ENCODE results near the gene SP1. TPM values are rescaled to one million over a fixed set of nuclear protein-coding genes. Genes with fewer than 3 reads are reported as not detected.

The SP1 gene
- total RNA-seq, 1 experiment from 2014 or later, result 76.8 TPM

DNA sequence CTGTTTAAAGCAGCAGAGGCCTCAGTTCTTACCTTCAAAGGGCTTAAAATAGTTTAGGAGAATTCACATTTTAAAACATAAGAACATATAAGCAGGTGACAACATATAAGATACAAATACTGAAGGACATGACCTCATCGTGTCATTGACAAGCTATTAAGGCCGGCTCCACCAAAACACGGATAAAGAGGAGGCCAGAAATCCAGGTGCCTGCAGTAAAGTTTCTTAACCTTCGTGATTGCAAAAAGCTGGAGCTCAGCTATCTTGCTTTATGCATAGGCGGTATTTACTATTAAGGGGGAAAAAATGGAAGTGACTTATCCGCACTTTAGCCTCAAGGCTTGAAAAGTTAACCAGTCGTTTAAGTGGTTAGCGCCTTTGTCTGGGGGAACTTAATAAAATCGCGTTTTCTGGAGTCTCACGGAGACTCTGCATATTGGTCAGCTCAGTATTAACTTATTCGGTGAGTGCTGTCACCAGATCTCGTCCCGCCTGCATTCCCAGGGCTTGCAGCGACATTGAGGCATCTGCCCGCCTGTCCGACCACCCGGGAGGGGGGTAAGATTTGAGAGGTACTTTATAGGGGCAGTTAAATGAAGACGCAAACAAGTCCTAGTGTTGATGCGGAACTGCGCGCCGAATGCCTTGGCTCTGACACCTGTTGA, 1.1 kb upstream of the SP1 start:
- H4K91ac ChIP-seq (ENCODE audit: insufficient read length, low read depth, low read length), result no peak overlapping the region
- H3K14ac ChIP-seq (ENCODE audit: insufficient read depth, low read length), result peak overlapping the region; percentile 63; the same call in 1 of the 2 replicates
- no peak for DNase-seq
- peaks cover 15% of the 10 kb centered on the region; the same call in 1 of the 2 replicates for H3K79me2 ChIP-seq (ENCODE audit: insufficient read depth, low read length)
- H3K23ac ChIP-seq (ENCODE audit: insufficient read length, low read depth, low read length), result no peak overlapping the region
- H3K18ac ChIP-seq (ENCODE audit: insufficient read length, low read depth, low read length), result peak overlapping the region; percentile 74
- H2BK20ac ChIP-seq (ENCODE audit: low read depth, low read length, poor library complexity, severe bottlenecking), result no peak overlapping the region
- H3K9ac ChIP-seq (ENCODE audit: extremely low read depth, insufficient read length, low read length), result peak overlapping the region; percentile 78
- no peak overlapping the region for H2BK12ac ChIP-seq (ENCODE audit: insufficient read length, low read depth, low read length)
- Mint-ChIP-seq H3K4me1 (peaks cover 21 to 28% of the 10 kb centered on the region in 2 experiments), H3K9me3 (peaks cover 0 to 3% of the 10 kb centered on the region in 2 experiments; a peak in 1 of 5 replicates), H3K36me3 (ENCODE audit: insufficient read depth in 1 of 3, low read depth in 3 of 3) (peaks cover 19 to 28% (median 27%) of the 10 kb centered on the region in 3 experiments), H3K27ac (no peak overlapping the region; a peak in 1 of 7 replicates), H3K4me3 (no peak overlapping the region), H3K27me3 (ENCODE audit: low read depth) (no peaks in the 10 kb centered on the region)
- TF ChIP-seq, protein P1, sequence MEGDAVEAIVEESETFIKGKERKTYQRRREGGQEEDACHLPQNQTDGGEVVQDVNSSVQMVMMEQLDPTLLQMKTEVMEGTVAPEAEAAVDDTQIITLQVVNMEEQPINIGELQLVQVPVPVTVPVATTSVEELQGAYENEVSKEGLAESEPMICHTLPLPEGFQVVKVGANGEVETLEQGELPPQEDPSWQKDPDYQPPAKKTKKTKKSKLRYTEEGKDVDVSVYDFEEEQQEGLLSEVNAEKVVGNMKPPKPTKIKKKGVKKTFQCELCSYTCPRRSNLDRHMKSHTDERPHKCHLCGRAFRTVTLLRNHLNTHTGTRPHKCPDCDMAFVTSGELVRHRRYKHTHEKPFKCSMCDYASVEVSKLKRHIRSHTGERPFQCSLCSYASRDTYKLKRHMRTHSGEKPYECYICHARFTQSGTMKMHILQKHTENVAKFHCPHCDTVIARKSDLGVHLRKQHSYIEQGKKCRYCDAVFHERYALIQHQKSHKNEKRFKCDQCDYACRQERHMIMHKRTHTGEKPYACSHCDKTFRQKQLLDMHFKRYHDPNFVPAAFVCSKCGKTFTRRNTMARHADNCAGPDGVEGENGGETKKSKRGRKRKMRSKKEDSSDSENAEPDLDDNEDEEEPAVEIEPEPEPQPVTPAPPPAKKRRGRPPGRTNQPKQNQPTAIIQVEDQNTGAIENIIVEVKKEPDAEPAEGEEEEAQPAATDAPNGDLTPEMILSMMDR (conservative IDR thresholded peaks at IDR 0.05), result no peak
- no CpG with 5 or more reads among the region's 23 CpGs for WGBS (ENCODE audit: extremely low coverage, insufficient read length, low lambda C conversion rate)
- peak overlapping the region; percentile 71 for H3K27ac ChIP-seq (ENCODE audit: insufficient read length, low read depth, low read length)
- no peak overlapping the region for H3T11ph ChIP-seq (ENCODE audit: low read length)
- no peaks in the 10 kb centered on the region for H3K27me3 ChIP-seq (ENCODE audit: insufficient read depth, low read length)
- H3K79me1 ChIP-seq (ENCODE audit: insufficient read depth, low read depth, low read length, poor library complexity, severe bottlenecking), result peaks cover 8% of the 10 kb centered on the region
- no peak overlapping the region for H4K8ac ChIP-seq (replicated peaks; ENCODE audit: insufficient read length, low read depth, low read length)
- no peak overlapping the region for H3K56ac ChIP-seq (ENCODE audit: insufficient read length, low read depth, low read length)
- peak overlapping the region; percentile 57 for H4K5ac ChIP-seq (ENCODE audit: insufficient read length, low read depth, low read length)
- peak overlapping the region; percentile 51 for H3K4me2 ChIP-seq (ENCODE audit: insufficient read depth, insufficient read length, low read length)
- H2BK120ac ChIP-seq (ENCODE audit: low read depth, low read length, poor library complexity, severe bottlenecking), result no peak overlapping the region
- H2AFZ ChIP-seq (ENCODE audit: low read length), result no peak overlapping the region
- peak overlapping the region; percentile 29 for H2BK5ac ChIP-seq (ENCODE audit: insufficient read length, low read length)
- no peak overlapping the region for H2BK15ac ChIP-seq (ENCODE audit: low read depth, low read length)
- no peaks in the 10 kb centered on the region for H3K9me3 ChIP-seq (ENCODE audit: control insufficient read depth, low read depth, low read length)
- H3K4ac ChIP-seq (ENCODE audit: low read depth, low read length), result no peak overlapping the region
- peaks cover 3% of the 10 kb centered on the region for H3K4me1 ChIP-seq (ENCODE audit: insufficient read depth, low read length)
- H3K23me2 ChIP-seq (ENCODE audit: insufficient read length, low read depth, low read length, poor library complexity, severe bottlenecking), result peaks cover 3% of the 10 kb centered on the region
- no peak overlapping the region for H2AK5ac ChIP-seq (ENCODE audit: insufficient read length, low read length)
- H4K20me1 ChIP-seq (ENCODE audit: control insufficient read depth, insufficient read depth, insufficient read length), result no peaks in the 10 kb centered on the region

All from H9 (cell line).